ENCODE measurements around the gene DLG2.

The DLG2 gene

GRCh38 chr11:83948200-83948599 is 1678.9 kb downstream of the DLG2 start:
- no peak for DNase-seq

GRCh38 chr11:83945976-83946375 is 1681.2 kb downstream of the DLG2 start:
- DNase-seq = no peak

GRCh38 chr11:83941050-83941449 is 1686.1 kb downstream of the DLG2 start:
- DNase-seq = no peak

GRCh38 chr11:83938148-83938547 is 1689.0 kb downstream of the DLG2 start:
- no peak for DNase-seq

GRCh38 chr11:83933008-83933407 is 1694.1 kb downstream of the DLG2 start:
- DNase-seq = no peak

GRCh38 chr11:83927422-83927821 is 1699.7 kb downstream of the DLG2 start:
- no peak for DNase-seq

- DNase-seq = no peak
Observed at GRCh38 chr11:83924795-83925542, 1702.2 kb downstream of the DLG2 start.

- no peak for DNase-seq
Observed at GRCh38 chr11:83923961-83924360, 1703.2 kb downstream of the DLG2 start.

- DNase-seq = no peak
Observed at GRCh38 chr11:83922953-83923352, 1704.2 kb downstream of the DLG2 start.

GRCh38 chr11:83922318-83922717 is 1704.8 kb downstream of the DLG2 start:
- no peak for DNase-seq

- DNase-seq = no peak
Observed at GRCh38 chr11:83921447-83922192, 1705.5 kb downstream of the DLG2 start.

- no peak for DNase-seq
Observed at GRCh38 chr11:83918476-83918875, 1708.7 kb downstream of the DLG2 start.

- DNase-seq = no peak
Observed at GRCh38 chr11:83914995-83915394, 1712.1 kb downstream of the DLG2 start.

GRCh38 chr11:83909579-83910534 is 1717.3 kb downstream of the DLG2 start:
- DNase-seq = no peak

- no peak for DNase-seq
Observed at GRCh38 chr11:83908298-83908856, 1718.8 kb downstream of the DLG2 start.

- no peak for DNase-seq
Observed at GRCh38 chr11:83895516-83895915, 1731.6 kb downstream of the DLG2 start.

- DNase-seq = no peak
Observed at GRCh38 chr11:83881428-83881827, 1745.7 kb downstream of the DLG2 start.

GRCh38 chr11:83871054-83871453 is 1756.1 kb downstream of the DLG2 start:
- no peak for DNase-seq

GRCh38 chr11:83866655-83867054 is 1760.5 kb downstream of the DLG2 start:
- DNase-seq = no peak

GRCh38 chr11:83865636-83866461 is 1761.3 kb downstream of the DLG2 start:
- DNase-seq = no peak

- no peak for DNase-seq
Observed at GRCh38 chr11:83864412-83865057, 1762.6 kb downstream of the DLG2 start.

Data from cerebellar nuclear complex (tissue), 1 donor.